ENCODE measurements around the gene SYTL5.

SYTL5 gene

DNA sequence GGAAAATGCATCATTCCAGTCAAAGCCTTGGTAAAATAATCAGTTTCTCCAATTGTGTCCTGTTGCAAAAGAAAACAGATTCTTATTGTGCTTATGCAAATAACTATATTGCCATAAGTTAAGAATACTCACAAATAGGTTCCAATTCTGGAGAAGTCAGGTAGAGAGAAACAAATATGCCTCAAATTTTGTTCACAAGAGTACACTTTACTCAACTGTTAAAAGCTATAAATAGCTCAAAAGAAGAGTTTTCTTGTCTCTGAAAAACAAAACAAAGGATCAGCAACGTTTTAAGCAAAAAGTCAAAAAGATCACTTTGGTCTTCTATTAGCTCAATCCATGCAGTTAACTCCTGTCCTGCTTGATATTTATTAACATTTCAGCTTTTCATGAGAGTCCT is 21.9 kb downstream of the SYTL5 start:
- DNase-seq (ENCODE audit: low spot score): no peak

DNA sequence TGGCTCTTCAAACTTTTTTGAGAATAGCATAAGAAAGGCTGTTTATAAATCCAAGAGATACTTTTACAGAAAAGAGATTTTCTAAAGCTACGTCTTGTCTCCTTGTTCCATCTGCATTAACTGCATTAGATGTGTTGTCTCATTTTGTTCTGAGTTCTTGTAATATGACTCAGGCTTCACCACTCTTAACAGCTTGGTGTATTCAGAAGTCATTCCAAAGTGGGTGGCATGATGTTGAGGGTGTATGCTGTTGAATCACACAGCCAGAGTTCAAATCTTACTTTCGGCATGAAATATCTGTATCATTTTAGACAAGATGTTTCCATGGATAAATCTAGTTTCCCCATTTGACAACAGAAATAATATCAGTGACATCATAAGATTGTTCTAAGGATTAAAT is 30.1 kb downstream of the SYTL5 start:
- no peak for DNase-seq (ENCODE audit: low spot score)

DNA sequence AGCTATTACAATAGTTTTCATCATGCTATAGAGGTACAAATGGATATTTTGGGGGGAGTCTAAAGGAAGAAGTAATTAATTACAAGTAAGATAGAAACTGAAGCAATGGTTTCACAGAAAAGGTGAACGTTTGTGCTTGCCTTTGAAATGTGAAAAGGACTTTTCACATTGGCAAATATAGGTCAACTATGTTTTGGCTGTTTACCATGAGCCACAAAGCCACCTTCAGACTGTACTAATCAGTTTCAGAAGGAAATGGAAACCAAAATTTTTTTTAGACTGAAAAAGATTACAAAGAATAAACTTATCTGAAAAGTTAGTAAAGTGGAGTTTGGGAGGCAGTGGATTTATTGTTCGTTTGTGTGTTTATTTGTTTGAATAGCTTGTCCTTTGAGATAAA is 32.1 kb downstream of the SYTL5 start:
- DNase-seq (ENCODE audit: low spot score): no peak

DNA sequence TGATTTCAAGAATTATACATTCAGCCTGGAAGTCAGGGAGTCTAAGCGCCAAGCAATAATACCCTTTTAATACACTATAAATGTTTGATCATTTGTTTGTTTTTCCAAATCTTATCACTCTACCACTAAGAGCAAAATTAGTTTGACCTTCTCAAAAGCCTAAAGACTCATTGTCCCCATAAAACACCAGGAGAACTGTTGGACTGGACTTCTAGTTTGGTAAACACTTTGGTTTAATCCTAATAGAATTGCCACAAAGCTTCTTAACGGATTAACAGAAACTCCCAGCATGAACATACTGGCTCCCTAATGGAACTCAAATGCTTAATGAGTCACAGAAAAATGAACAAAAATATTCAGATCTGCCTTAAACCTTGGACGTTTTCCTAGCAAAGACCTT is 34.9 kb downstream of the SYTL5 start:
- no peak for DNase-seq (ENCODE audit: low spot score)

DNA sequence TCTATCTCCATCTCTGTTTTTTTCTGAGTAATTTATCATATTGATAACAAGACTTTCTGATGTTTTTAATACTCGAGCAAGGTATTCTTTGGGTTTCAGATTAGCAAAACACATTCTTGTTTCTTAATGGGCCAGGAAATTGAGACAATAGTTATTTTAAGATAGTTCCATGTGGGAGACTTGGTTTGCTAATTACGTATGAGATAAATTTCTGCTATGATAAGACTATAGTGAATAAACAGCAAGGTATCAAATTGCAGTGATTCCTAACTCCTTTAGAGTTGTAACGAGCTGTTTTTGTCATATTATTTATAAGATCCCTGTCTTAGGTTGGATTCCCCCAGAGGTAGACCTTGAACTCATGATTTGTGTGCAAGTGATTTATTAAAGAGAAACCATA is 38.3 kb downstream of the SYTL5 start:
- no peak for DNase-seq (ENCODE audit: low spot score)

DNA sequence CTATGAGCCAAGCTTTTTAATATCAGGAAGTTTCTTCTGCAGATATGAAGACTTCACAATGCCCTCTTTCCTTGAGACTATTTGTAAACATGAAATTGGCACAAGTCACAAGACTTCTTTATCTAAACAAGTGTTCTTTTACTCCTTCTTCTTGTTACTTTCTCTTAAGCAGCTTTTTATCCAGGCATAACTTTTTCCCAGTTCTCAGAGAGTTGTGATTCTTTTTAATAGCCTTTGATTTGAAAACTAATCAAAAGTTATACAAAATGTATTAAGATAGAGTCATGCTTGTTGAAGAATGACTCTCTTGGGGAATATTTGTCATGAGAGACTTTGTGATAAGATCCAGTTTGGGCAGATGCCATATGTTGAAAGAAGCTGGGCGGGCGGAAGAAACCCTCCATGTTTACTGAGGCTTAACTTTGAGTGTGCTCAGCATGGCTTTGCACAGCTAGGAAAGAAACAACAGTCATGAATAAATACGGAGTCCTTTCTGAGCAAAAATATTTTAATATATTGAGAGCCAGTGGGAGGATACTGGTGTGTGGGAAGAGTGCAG is 39.3 kb downstream of the SYTL5 start:
- no peak for DNase-seq (ENCODE audit: low spot score)

DNA sequence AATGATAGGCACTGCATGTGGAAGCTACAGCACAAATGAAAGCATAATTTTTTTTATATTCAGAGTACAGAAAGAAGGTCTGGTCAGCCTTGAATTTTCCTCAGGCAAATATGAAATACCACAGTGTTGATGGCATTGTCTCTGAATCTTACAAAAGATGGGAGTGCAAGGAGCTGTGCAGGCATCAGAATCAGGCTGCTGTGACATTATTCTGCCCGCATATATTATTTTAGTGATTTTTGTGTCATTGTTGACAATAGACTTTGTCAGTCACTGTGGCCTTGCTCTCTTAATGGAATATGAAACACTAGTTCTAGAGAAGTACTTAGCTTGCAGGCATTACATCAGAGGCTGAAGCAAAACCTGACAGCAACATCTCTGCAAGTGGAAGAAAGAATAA is 42.5 kb downstream of the SYTL5 start:
- no peak for DNase-seq (ENCODE audit: low spot score)

DNA sequence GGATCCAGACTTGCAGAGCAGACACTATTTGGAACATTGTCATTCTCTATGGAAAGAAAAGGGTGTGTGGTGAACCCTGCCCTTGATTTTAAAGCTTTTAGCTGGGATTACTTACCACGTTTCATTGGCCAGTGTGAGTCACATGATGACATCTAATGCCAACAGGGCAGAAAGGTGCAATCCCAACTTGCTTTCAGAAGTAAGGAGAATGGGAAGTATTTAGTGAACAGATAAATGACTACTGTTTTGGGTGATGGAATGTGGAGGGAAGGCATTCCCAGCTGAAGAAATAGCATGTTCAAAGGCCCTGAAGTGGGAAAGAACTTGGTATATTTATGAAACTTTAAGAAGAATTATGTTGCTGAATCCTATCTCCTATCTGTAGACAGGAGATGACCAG is 44.5 kb downstream of the SYTL5 start:
- no peak for DNase-seq (ENCODE audit: low spot score)

DNA sequence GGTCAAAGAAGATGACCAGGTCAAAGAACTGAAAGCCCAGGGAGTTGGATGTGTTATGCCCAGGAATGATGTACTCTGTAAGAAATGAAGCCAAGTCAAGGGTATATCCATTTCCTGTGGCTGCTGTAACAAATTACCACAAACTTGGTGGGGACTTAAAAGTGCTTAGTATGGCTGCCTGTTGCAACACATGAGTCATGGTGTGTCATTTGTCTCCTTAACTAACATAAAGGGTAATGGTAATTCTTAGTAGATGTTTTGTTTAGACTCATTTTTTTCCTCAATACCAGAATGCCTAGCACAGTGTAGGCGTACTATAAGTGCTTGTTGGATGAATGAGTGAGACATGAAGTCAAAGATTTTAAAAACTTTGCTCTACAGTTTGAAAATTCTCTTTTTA is 45.7 kb downstream of the SYTL5 start:
- DNase-seq (ENCODE audit: low spot score): no peak

DNA sequence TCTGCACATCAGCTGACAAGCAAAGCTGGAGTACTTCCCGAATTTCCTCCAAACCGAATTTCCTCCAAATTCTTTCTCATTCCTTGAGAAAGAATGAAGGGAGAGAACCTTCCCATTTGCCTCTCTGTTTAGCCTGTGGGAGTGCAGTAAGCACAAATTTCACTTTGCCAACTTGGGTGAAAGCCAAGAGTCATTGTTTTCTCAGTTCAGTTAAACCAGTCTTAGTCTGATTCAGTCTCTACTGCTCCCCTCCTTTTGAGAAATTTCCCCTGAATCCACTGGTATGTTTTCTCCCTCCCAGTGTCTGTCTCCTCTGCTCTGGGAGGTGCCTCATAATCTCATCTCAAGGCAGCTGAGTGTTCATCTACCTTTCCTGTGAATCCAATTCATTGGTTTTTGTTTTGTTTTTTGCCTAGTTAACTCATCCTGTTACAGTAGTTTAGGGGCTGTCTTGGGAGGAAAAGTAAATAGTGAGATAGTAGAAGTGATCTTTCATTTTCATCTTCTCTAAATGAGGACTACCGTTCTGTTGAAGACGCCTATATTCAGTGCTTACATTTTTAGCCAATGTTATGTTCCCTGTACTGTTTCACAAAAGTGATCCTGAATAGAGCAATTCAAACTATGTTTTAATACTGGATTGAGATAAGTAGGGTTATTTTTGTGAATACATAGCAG is 49.0 kb downstream of the SYTL5 start:
- no peak for DNase-seq (ENCODE audit: low spot score)

DNA sequence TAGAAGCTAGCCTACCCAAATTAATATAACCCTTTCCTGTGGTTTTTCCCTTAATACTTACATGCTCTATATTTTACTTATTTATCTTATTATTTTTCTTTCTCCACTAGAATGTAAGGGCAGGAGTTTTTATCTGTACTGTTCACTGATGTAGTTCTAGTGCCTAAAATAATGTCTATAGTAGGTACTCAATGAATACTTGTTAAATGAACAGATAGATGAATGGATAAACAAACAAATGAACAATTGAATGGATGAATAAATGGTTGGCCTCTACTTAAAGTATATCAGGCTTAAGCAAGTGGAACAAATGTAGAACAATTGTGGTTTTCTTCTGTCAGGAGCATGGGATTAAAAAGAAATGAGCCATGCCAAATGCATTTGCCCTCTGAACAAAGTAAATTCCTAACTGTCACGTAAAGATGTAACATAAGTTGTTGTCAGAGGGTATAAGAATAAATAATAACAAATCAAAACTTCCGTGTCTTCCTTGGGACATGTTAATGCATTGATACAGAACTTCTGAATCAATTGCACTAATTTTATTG is 54.1 kb downstream of the SYTL5 start:
- no peak for DNase-seq (ENCODE audit: low spot score)

DNA sequence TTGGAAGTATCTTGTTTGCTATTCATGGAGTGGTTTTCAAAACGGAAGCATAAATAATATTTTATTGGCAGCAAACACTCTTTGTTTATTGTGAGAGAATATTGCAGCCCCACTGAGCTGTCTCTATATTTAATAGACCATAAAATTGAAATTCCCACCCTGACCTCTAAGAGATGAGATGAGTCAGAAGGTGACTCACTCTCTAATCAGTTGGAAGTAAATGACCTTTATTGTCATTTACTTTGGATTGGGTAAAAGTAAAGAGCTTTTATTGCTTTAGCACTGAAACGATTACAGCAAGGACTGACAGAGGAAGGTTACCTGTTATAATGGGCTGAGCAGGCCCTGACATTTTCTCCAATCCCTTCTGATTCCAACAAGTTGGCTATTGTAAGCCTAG is 55.0 kb downstream of the SYTL5 start:
- DNase-seq (ENCODE audit: low spot score): no peak

DNA sequence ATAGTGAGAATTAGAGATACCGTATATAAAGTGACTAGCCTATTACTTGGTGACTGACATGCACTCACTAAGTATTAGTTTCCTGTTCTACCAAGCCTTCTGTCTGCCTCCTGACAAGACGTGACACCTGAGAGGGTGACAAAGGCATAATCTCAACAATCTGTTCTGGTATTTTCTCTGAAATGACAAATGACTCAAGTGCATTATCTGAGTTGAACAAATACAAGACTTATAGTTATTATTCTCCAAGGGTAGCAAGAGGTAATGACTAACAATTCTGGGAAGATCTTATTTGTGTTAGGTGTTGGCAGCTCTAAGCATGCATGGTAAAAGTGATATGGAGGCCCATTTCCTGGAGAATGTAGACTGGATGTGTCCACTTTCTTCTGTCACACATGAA is 60.6 kb downstream of the SYTL5 start:
- no peak for DNase-seq (ENCODE audit: low spot score)

DNA sequence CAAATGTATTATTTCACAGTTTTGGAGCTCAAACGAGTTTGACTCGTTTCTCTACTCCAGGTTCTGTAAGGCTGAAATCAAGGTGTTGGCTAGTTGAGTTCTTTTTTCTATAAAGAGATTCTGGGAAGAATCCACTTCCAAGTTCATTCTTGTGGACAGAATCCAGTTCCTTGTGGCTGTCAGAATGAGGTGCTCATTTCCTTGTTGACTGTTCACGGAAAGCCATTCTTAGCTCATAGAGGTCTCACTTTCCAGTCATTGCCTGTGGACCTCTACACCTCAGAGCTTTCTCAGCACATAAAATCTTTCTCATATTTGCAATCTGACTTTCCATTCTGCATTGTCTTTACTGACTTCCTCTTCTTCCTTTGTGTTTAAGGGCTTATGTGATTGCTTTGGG is 62.9 kb downstream of the SYTL5 start:
- no peak for DNase-seq (ENCODE audit: low spot score)

DNA sequence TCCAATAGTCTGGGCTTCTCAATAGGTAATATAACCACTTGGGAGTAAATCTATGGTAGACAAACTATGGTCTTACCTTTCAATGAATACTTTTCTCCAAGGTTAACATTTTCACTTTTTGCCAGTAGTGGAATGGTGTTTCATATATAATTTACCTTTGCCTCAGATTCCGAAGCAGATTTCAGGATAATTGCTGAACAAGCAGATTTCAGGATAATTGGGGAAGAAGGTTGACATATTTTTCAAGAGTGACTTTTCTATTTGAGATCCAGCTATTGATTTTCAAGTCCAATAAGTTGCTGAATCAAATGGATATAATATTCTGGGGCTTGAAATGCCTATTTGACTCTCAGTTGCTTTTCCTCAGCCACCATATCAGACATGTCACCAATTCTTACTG is 63.6 kb downstream of the SYTL5 start:
- no peak for DNase-seq (ENCODE audit: low spot score)

DNA sequence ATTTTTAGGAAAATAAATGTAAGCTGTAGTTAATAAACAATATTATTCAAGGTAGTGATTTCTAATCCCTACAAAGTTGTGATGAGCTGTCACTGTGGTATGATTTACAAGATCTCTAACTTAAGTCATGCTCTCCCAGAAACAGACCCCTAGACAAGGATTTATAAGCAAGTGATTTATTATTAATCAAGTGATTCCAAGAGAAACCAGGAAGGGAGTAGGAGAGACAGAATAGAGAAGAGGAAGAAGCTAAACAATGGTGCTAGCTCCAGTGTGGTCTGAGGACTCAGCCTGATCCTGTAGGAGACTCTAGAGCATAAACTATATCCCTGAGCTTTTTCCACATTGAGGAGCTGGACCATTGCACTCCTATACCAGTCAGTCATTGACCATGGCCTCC is 73.1 kb downstream of the SYTL5 start:
- DNase-seq (ENCODE audit: low spot score): no peak

DNA sequence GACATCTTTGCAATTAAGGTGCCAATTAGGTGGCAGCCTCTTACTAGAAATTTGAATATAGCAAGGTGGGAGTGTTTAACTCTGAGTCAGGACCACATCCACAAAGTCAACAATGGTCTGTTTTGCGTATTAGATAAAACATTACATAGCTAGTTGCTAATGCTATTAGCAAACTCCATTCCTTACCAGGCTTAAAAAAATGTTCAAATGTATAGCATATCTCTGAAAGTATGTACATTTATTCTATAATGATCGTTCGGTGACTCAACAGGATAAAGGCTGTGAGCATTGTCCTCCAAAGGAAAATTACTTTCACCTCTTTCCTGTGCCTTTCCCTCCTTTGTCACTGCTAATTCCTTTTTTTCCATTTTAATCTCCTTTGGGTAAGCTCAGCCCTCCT is 74.5 kb downstream of the SYTL5 start:
- DNase-seq (ENCODE audit: low spot score): no peak

DNA sequence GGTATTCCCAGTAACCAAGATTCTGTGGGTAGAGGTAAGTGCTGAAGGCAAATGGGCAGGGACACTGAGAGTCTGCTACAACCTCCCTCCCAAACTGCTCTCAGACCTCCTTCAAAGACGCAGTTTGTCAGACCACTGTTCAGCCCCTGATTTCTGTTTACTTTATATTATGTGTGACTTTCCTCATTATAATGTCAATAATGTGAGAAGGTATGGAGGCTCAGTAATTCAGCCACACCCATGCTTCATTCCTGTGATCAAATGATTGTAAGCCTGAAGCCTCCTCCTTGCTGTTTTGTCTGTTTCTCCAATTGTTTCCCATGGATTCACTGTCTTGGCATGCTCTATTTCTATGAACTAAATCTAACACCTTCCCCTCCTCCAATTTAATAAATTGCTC is 75.6 kb downstream of the SYTL5 start:
- DNase-seq (ENCODE audit: low spot score): no peak

DNA sequence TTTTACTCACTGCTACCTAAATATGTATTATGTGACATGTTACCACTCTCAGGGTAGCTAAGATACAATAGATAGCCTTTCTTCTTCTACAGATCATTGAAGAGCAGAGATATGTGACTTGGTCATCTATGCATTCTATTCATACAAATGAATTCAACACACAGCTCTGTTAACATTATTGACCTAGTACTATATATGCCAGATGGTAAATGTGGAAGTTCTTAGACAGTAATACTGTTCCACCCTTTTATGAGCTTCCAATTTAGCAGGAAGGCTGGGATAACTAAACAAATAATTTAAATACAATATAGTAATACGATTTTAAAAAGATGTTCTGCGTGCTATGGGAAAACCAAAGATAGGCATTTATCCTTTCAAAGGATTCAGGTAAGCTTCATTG is 76.0 kb downstream of the SYTL5 start:
- no peak for DNase-seq (ENCODE audit: low spot score)

DNA sequence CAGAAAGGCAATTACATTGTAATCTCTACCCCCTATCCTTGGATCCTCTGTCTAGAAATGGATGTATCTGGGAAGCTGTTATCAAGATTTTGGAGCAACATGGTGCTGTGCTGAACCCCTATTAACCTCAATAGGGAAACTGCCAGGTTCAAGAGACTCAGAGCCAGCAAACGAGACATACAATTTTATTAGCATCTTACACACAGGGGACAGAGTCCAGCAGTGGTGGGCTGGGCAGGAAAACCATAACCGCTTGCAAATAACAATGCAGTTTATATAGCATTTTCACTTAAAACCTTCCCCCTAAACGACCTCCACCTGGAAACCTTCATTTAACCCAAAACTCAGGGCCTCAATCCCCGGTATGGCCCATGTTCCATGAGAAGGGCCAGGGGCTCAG is 79.5 kb downstream of the SYTL5 start:
- DNase-seq (ENCODE audit: low spot score): no peak

DNA sequence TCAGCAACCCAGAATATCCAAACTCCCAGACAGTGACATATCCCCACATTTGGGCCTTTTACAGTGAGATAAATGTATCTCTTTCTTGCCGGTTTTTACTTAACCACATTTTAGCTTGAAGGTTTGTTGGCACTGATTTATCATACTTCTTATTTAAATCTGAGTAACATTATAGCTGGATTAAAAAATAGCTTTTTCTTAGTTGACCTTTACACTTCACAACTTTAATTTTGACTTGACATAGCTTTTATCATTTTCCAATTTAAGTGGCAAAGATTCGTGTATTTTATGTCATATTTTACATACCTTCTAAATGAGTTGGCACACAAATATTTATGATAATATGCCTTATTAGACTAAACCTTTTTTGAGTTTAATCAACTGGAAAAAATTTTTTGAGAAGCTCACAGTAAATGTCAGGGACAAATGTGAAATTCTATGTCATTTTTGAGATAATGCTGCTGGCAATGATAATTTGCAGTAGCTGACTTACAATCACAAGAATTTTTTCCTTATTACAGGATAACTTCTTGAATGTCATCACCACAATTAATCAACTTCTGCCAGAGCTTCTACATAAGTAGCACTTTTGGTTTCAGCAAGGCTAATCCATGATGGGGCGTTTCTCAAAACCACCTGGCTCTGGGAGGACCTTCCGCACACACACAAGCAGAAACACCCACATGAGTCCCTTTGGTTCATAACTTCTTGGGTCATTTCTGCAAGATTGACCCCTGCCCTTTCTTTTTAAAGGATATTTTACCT is 80.3 kb downstream of the SYTL5 start:
- DNase-seq (ENCODE audit: low spot score): no peak

DNA sequence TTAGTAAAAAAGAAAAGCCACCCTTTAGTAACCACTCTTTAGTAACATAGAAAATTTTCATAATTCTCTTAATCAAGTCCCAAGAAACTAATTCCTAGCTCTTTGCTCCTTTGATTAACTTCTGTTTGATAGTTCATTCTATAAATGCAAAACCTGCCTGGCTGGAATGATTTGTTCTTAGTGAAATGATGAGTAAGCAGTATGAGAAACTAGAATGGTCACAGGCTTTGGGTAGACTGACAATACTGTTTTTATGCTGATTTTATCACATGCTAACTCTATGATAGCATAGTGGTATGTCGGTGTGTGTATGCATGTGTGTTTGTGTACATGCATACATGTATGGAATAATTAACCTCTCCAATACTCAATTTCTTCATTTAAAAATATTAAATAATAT is 81.2 kb downstream of the SYTL5 start:
- no peak for DNase-seq (ENCODE audit: low spot score)

DNA sequence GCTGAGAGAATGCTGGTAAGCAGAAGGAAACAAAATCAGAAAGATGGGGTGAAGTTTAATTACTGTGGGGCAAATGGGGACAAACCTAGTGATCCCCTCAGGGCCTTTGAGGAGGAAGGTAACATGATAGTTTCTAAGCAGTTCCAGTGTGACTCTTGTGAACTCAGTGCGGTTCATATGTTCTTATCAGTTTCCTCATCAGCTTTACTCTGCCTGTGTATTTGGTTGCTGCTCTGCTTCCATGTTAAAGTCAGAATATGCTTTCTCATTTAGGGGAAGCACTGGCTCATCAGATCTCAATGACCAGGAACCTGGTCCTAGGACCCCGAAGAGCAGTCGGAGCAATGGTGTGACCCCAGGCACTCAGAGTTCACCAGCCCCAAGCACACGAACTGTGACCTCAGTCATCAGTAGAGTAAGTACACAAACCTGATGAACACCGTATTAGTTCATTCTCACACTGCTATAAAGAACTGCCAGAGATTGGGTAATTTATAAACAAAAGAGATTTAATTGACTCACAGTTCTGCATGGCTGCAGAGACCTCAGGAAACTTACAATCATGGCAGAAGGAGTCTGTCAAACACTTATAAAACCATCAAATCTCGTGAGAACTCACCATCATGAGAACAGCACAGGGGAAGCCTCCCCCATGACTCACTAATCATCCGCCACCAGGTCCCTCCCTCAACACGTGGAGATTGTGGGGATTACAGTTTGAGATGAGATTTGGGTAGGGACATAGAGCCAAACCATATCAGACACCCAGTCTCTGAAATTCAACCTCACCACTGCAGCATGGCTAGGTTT is 83.0 kb downstream of the SYTL5 start:
- DNase-seq (ENCODE audit: low spot score): no peak
